HG03139 (cell line): Measurements from ENCODE around the gene VANGL2.

Experiments used
- ATAC-seq: cut with Tn5 transposase; IDR thresholded peaks from one replicate; pipeline ENCODE4 v1.9.1; 2021; ENCODE audit not compliant: unreplicated experiment

Gene VANGL2

GRCh38 chr1:160459056-160459455, 58.7 kb downstream of the VANGL2 start:
- ATAC-seq: no peak

GRCh38 chr1:160459687-160460086, 59.3 kb downstream of the VANGL2 start:
- no peak for ATAC-seq

GRCh38 chr1:160460214-160460642, 59.9 kb downstream of the VANGL2 start:
- ATAC-seq: no peak

- ATAC-seq: no peak
These were observed 60.4 kb downstream of the VANGL2 start for GRCh38 chr1:160460683-160461287.

- no peak for ATAC-seq
These were observed 64.8 kb downstream of the VANGL2 start for GRCh38 chr1:160465123-160465522.

GRCh38 chr1:160466961-160467360, 66.6 kb downstream of the VANGL2 start:
- ATAC-seq: no peak

GRCh38 chr1:160467576-160467975, 67.2 kb downstream of the VANGL2 start:
- ATAC-seq: no peak

- ATAC-seq: no peak
These were observed 70.9 kb downstream of the VANGL2 start for GRCh38 chr1:160471253-160471652.

GRCh38 chr1:160472112-160472511, 71.7 kb downstream of the VANGL2 start:
- no peak for ATAC-seq

GRCh38 chr1:160474392-160475242, 74.3 kb downstream of the VANGL2 start:
- no peak for ATAC-seq
